Effector memory CD4-positive, alpha-beta T cell (primary cell): ENCODE measurements around the gene PAQR6.

Experiments
- DNase-seq, 3 donors: peaks; one replicate each; pipeline ENCODE4 v3.0.0-alpha.2; 2020
- H3K27ac ChIP-seq: 2 replicates; pipeline ENCODE4 v1.7.0; 2013; ENCODE audit warnings: mild to moderate bottlenecking, low read length, moderate library complexity; ENCODE audit not compliant: insufficient read depth, poor library complexity, severe bottlenecking
- H3K27me3 ChIP-seq: replicated peaks from 2 replicates; pipeline ENCODE4 v1.7.0; 2013; ENCODE audit warnings: mild to moderate bottlenecking, low read length; ENCODE audit not compliant: insufficient read depth, control insufficient read depth, poor library complexity, severe bottlenecking
- H3K36me3 ChIP-seq: 2 replicates; pipeline ENCODE4 v1.7.0; 2013; ENCODE audit warnings: mild to moderate bottlenecking, low read length, moderate library complexity; ENCODE audit not compliant: control insufficient read depth, insufficient read depth
- H3K4me1 ChIP-seq: 2 replicates; pipeline ENCODE4 v1.7.0; 2013; ENCODE audit warnings: low read length, mild to moderate bottlenecking; ENCODE audit not compliant: control insufficient read depth, insufficient read depth, poor library complexity, severe bottlenecking
- H3K4me3 ChIP-seq: 2 replicates; pipeline ENCODE4 v1.7.0; 2013; ENCODE audit warnings: low read length, low read depth, mild to moderate bottlenecking; ENCODE audit not compliant: insufficient read depth, poor library complexity, severe bottlenecking
- H3K9me3 ChIP-seq: 2 replicates; pipeline ENCODE4 v1.7.0; 2013; ENCODE audit warnings: mild to moderate bottlenecking, low read length, moderate library complexity; ENCODE audit not compliant: control insufficient read depth

The PAQR6 gene

GRCh38 chr1:156236164-156236563, 11.7 kb downstream of the PAQR6 start:
- DNase-seq: no peak
- H3K27me3 ChIP-seq: no peaks in the 10 kb centered on the region
- H3K36me3 ChIP-seq: peaks cover 49% of the 10 kb centered on the region
- H3K9me3 ChIP-seq: no peaks in the 10 kb centered on the region
- no peak overlapping the region for H3K27ac ChIP-seq
- no peaks in the 10 kb centered on the region for H3K4me1 ChIP-seq
- no peak overlapping the region for H3K4me3 ChIP-seq

DNA sequence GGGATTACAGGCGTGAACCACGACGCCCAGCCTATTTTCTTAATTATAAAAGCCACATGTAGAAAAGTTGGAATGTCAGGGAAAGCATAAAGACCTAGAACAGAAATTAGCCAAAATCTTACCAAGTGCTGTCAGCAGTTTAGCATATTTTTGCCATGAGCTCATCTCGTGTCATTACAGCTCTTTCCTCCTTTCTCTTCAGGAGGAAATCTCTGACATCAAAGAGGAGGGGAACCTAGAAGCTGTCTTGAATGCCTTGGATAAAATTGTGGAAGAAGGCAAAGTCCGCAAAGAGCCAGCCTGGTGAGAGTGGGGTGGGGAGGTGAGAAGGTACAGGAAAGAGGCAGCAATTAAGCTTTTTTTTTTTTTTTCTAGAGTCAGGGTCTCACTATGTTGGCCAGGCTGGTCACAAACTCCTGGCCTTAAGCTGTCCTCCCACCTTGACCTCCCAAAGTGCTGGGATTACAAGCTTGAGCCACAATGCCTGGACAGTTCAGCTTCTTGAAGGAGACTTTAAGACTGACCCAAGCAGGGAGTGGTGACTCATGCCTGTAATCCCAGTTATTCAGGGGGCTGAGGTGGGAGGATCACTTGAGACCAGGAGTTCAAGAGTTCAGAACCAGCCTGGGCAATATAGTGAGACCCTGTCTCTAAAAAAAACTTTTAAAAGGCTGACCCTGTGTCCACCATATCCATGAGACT, 14.3 kb downstream of the PAQR6 start:
- no peak overlapping the region for H3K27ac ChIP-seq
- no peaks in the 10 kb centered on the region for H3K9me3 ChIP-seq
- no peaks in the 10 kb centered on the region for H3K27me3 ChIP-seq
- no peak for DNase-seq
- H3K4me1 ChIP-seq: no peaks in the 10 kb centered on the region
- H3K36me3 ChIP-seq: peaks cover 41% of the 10 kb centered on the region
- no peak overlapping the region for H3K4me3 ChIP-seq

DNA sequence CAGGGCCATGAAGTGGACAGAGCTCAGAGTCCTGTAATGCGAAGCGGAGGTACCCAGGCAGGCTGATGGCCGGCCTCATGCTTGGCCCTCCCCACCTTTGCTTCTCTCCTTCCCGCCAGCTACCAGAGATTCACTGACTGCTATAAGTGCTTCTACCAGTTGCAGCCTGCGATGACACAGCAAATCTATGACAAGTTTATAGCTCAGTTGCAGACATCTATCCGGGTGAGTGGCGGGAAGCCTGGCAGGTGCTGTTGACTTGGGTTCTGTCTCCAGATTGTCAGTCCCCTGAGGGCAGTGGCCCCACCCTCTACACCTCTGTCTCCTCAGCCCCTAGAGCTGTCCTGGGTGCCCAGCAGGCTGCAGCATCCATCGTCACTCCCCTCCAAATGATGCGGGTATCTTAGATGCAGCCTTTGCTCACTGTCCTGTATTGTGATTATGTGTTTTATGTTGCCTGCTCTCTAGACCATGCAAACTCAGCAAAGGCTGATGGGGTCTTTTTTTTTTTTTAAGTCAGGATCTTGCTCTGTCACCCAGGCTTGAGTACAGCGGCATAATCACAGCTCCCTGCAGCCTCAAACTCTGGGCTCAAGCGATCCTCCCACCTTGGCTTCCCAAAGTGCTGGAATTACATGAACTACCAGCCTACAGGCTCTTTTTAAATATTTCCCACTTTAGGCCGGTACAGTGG, 15.5 kb downstream of the PAQR6 start:
- Histone ChIP-seq H3K27me3 (no peaks in the 10 kb centered on the region), H3K9me3 (no peaks in the 10 kb centered on the region), H3K36me3 (peaks cover 34% of the 10 kb centered on the region), H3K27ac (no peak overlapping the region), H3K4me3 (no peak overlapping the region), H3K4me1 (no peaks in the 10 kb centered on the region)
- DNase-seq: no peak

DNA sequence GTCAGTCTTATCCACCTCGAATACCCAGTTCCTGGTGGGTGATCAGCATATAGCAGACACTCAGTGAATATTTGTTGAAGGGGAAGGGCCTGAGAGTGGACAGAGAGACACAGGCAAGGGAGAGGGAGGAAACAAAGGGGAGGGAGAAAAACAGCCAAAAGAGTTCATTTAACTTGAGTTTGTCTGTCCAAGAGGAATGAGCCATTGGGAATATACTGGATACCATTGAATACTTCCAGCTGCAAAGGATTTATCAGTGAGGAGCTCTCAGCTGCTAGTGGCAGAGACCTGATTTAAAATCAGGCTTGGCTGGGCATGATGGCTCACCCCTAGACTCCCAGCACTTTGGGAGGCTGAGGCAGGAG, 17.4 kb downstream of the PAQR6 start:
- peaks cover 25% of the 10 kb centered on the region for H3K36me3 ChIP-seq
- no peaks in the 10 kb centered on the region for H3K27me3 ChIP-seq
- H3K4me1 ChIP-seq: peaks cover 1% of the 10 kb centered on the region
- H3K9me3 ChIP-seq: no peaks in the 10 kb centered on the region
- no peak overlapping the region for H3K27ac ChIP-seq
- DNase-seq: no peak
- no peak overlapping the region for H3K4me3 ChIP-seq

DNA sequence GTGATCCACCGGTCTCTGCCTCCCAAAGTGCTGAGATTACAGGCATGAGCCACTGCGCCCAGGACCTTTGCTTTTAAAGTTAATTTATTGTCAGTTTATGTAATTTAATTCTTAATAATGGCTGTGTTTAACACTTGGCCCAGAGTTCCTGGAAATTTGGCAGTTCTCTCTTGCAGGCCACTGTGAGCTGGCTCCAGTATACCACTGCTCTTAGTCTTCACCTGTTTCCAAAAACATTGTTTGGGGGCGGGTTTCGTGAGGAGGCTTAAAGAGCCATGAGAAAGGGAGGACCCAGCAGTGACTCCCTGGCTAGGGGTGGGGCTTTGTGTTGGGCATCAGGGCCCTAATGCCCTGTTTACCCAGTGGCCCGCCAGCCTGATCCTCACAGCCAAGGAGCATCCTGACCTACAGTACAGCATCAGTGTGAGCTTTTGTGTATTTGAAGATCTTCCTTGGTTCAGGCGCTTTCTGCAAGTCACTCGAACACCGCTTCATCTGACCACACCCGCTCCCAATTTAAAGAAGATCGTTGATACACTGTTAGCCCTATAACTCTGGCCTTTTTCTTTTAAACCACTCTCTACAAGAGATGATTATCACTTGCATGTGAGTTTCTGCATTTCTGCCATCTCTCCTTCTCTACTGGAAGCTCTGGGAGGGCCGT, 17.9 kb downstream of the PAQR6 start:
- no peaks in the 10 kb centered on the region for H3K27me3 ChIP-seq
- peaks cover 5% of the 10 kb centered on the region for H3K4me1 ChIP-seq
- DNase-seq: no peak
- no peaks in the 10 kb centered on the region for H3K9me3 ChIP-seq
- no peak overlapping the region for H3K27ac ChIP-seq
- no peak overlapping the region for H3K4me3 ChIP-seq
- H3K36me3 ChIP-seq: peaks cover 25% of the 10 kb centered on the region

DNA sequence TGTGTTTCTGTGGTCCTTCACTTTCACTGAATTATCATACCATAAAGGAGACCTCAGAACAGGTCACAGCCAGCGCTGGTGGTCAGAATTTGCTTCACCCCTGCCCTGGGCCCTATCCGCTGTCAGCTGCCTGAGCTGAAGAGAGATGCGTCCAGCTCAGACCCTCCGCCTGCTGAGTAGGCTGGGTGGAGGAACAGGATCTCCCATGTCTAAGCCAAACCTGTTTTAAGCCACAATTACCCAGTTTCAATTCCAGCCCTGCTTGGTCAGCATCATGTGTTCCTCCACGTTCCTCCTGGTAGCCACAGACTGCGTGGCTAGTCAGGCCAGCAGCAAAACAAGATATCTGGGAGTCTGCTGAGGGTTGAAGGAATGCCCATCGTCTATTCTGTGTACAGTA, 19.4 kb downstream of the PAQR6 start:
- Histone ChIP-seq H3K36me3 (peaks cover 29% of the 10 kb centered on the region), H3K4me1 (peaks cover 5% of the 10 kb centered on the region), H3K27ac (no peak overlapping the region), H3K9me3 (no peaks in the 10 kb centered on the region), H3K27me3 (no peaks in the 10 kb centered on the region), H3K4me3 (no peak overlapping the region)
- no peak for DNase-seq

- Histone ChIP-seq H3K9me3 (no peaks in the 10 kb centered on the region), H3K27ac (no peak overlapping the region), H3K27me3 (no peaks in the 10 kb centered on the region), H3K4me3 (no peak overlapping the region), H3K4me1 (peaks cover 5% of the 10 kb centered on the region), H3K36me3 (peaks cover 34% of the 10 kb centered on the region)
- no peak for DNase-seq
Observed at GRCh38 chr1:156226782-156227181, 21.1 kb downstream of the PAQR6 start.

DNA sequence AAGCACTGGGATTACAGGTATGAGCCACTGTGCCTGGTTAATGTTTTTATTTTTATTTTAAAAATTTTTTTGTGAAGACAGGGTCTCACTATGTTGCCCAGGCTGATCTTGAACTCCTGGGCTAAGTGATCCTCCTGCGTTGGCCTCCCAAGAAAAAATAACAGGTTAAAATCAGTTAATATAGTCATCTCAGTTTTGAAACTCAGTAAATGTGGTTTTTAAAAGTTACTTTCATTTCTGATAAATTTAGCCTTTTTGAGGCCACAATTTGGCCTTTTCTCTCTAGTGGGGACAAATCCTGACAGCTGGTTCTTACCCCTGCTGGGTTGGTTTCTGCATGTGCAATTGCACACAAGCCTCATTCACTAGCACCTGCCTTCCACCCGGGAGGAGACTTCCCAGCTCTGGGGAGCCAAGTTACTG, 21.7 kb downstream of the PAQR6 start:
- H3K4me3 ChIP-seq: no peak overlapping the region
- H3K4me1 ChIP-seq: peaks cover 5% of the 10 kb centered on the region
- no peak for DNase-seq
- no peaks in the 10 kb centered on the region for H3K9me3 ChIP-seq
- peaks cover 39% of the 10 kb centered on the region for H3K36me3 ChIP-seq
- no peak overlapping the region for H3K27ac ChIP-seq
- H3K27me3 ChIP-seq: no peaks in the 10 kb centered on the region

DNA sequence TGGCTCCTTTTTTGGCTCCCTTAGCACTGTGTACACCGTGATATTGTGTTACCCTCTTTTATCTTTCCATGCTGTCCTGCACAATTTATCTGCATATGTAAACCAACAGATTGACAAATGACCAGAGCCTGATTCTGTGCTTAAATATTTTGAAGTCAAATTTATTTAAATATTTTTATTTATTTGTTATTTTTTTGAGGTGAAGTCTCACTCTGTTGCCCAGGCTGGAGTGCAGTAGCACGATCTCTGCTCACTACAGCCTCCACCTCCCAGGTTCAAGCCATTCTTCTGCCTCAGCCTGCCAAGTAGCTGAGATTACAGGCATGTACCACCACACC, 22.2 kb downstream of the PAQR6 start:
- no peak overlapping the region for H3K4me3 ChIP-seq
- no peaks in the 10 kb centered on the region for H3K27me3 ChIP-seq
- H3K9me3 ChIP-seq: no peaks in the 10 kb centered on the region
- H3K36me3 ChIP-seq: peaks cover 43% of the 10 kb centered on the region
- DNase-seq: no peak
- H3K4me1 ChIP-seq: peaks cover 5% of the 10 kb centered on the region
- no peak overlapping the region for H3K27ac ChIP-seq

DNA sequence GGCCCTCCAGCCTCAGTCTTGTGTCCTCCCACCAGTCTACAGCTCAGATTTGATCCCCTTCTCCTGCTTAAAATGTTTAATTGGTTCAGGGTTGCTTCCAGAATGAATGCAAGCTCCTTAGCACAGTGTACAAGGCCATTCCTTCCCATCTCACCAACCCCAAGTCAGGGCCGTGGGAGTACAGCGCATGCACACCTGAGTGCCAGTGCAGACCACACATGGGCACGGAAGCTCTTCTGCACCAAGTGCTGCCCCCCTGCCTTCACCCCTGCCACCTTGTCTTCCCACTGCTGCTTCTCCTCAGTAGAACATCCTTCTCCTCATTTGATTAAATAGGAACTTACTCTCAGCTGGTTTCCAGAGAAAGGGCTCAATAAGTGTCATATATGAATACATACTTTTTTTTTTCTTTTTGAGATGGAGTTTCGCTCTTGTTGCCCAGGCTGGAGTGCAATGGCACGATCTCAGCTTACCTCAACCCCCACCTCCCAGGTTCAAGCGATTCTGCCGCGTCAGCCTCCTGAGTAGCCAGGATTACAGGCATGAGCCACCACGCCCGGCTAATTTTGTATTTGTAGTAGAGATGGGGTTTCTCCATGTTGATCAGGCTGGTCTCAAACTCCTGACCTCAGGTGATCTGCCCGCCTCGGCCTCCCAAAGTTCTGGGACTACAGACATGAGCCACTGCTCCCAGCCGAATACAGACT, 25.7 kb downstream of the PAQR6 start:
- H3K27me3 ChIP-seq: no peaks in the 10 kb centered on the region
- no peak overlapping the region for H3K27ac ChIP-seq
- H3K9me3 ChIP-seq: no peaks in the 10 kb centered on the region
- H3K4me3 ChIP-seq: no peak overlapping the region
- DNase-seq: no peak
- H3K36me3 ChIP-seq: peaks cover 34% of the 10 kb centered on the region
- H3K4me1 ChIP-seq: peaks cover 8% of the 10 kb centered on the region
